ENCODE results near the gene RGR.

RGR gene

DNA sequence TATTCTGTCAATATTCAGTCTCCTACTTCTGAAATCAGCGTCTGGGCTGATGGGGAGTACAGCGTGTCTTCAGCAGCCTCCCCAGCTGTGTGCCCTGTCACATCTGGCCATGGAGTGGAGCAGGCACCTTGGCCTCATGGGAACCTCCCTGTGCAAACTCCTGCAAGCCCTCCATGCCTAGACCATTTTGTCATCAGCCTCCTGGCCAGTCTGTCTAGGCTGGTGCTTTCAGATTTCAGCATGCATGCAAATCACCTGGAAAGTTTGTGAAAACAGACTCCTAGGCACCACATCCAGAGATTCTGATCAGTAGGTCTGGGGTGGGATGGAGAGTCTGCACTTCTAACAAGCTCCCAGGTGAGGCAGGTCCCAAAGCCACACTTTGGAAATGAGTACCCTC lies 57.4 kb downstream of the RGR start:
- DNase-seq: no peak

DNA sequence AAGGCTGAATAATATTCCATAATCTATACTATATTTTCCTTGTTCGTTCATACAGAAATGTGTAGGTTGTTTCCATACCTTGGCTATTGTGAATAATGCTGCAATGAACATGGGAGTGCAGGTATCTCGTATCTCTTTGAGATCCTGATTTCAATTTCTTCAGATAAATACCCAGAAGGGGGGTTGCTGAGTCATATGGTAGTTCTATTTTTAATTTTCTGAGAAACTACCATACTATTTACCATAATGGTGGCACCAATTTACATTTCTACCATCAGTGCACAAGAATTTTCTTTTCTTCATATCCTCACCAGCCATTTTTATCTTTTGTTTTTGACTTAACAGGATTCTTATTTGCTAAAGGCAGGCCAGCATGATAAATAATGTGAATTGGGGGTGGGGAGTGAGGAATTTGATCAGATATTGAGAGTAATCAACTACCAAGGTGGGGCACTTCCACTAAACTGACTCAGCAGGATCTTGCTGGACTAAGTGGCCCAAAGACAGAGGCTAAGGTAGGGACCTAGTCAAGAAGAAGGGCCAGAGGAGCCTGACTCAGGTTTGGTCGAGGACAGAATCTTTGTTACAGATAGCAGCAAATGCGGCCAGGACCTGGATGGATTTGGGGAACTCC lies 62.0 kb downstream of the RGR start:
- no peak for DNase-seq

DNA sequence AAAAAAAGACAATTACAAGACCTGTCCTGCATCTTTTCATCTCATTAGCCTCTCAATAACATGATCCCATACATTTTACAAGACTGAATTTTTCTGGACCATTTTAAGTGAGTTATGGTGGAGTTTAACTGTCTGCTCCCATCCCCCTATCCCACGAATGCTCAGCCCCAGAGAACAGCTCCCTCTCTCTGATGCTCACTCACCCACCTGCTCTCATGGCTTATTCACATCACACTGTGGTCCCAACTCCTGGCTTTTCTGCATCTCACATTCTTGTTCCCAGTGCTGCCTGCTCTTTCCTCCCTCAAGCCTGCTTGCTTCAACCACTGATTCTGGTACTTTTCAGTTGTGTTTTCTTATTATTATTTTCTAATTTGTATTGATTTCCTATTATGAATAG lies 63.2 kb downstream of the RGR start:
- no peak for DNase-seq

DNA sequence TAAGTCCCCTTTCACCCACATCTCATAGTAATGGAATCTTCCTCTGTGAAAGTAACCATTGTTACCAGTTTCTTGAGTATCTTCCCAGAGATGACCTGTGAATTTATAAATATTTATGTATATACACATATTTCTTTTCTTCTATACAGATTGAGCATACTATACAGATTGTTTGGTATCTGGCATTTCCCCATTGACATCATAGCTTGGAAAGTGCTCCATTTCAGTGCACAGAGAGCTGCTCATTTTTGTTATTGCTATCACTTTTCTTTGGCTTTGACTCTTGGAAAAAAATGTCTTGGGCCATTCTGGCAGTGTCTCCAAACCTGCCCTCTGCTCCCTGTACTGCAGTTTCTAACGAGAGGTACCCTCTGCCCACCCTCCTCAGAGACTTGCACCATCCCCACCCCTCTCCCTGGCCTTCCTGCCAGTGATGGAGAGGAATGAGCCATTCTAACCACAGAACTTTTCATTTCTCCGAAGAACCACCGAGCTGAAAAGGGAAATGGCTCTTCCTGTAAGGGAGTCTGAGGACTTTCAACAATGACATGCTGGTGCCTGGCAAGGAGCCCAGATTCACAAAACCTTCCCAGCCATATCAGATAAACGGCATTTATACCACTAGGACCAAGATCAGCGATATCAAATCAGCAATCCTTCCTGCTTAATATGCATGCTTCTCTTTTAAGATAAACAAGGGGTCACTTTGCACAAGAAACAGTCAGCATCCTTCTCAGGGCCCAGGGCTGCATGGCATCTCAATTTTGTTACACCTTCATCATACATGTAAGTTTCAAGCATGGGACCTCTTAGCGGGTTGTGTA lies 63.8 kb downstream of the RGR start:
- DNase-seq: peak; percentile 36
